Measurements from ENCODE around the gene SLC22A12.

Gene SLC22A12

GRCh38 chr11:64641596-64642417 lies 50.8 kb downstream of the SLC22A12 start:
- no peak for TF ChIP-seq POLR2A (IDR thresholded peaks at IDR 0.05; ENCODE audit: low read depth, low read length)
- DNase-seq (ENCODE audit: insufficient read length, low spot score) (no peak), FAIRE-seq (no peak)

- TF ChIP-seq POLR2A (IDR thresholded peaks at IDR 0.05; ENCODE audit: low read depth, low read length): no peak
- no peak for DNase-seq (ENCODE audit: insufficient read length, low spot score)
- FAIRE-seq: no peak
Measured at GRCh38 chr11:64642418-64642735, 51.4 kb downstream of the SLC22A12 start.

- no peak for TF ChIP-seq POLR2A (IDR thresholded peaks at IDR 0.05; ENCODE audit: low read depth, low read length)
- no peak for FAIRE-seq
- DNase-seq (ENCODE audit: insufficient read length, low spot score): no peak
Measured at GRCh38 chr11:64642871-64643255, 51.8 kb downstream of the SLC22A12 start.

GRCh38 chr11:64643256-64643881 lies 52.3 kb downstream of the SLC22A12 start:
- no peak for TF ChIP-seq POLR2A (IDR thresholded peaks at IDR 0.05; ENCODE audit: low read depth, low read length)
- FAIRE-seq (no peak), DNase-seq (ENCODE audit: insufficient read length, low spot score) (no peak)

- no peak for FAIRE-seq
- no peak for DNase-seq (ENCODE audit: insufficient read length, low spot score)
- TF ChIP-seq POLR2A (IDR thresholded peaks at IDR 0.05; ENCODE audit: low read depth, low read length): no peak
Measured at GRCh38 chr11:64643920-64644646, 53.1 kb downstream of the SLC22A12 start.

- DNase-seq (ENCODE audit: insufficient read length, low spot score) (no peak), FAIRE-seq (no peak)
- no peak for TF ChIP-seq POLR2A (IDR thresholded peaks at IDR 0.05; ENCODE audit: low read depth, low read length)
Measured at GRCh38 chr11:64644647-64645275, 53.7 kb downstream of the SLC22A12 start.

- DNase-seq (ENCODE audit: insufficient read length, low spot score): no peak
- no peak for FAIRE-seq
- TF ChIP-seq POLR2A (IDR thresholded peaks at IDR 0.05; ENCODE audit: low read depth, low read length): no peak
Measured at GRCh38 chr11:64647019-64647779, 56.2 kb downstream of the SLC22A12 start.

- TF ChIP-seq POLR2A (IDR thresholded peaks at IDR 0.05; ENCODE audit: low read depth, low read length): no peak
- FAIRE-seq (no peak), DNase-seq (ENCODE audit: insufficient read length, low spot score) (no peak)
Measured at GRCh38 chr11:64648551-64648950, 57.5 kb downstream of the SLC22A12 start.

- no peak for DNase-seq (ENCODE audit: insufficient read length, low spot score)
- TF ChIP-seq POLR2A (IDR thresholded peaks at IDR 0.05; ENCODE audit: low read depth, low read length): no peak
- no peak for FAIRE-seq
Measured at GRCh38 chr11:64649291-64649697, 58.3 kb downstream of the SLC22A12 start.

GRCh38 chr11:64650923-64651523 lies 60.0 kb downstream of the SLC22A12 start:
- no peak for TF ChIP-seq POLR2A (IDR thresholded peaks at IDR 0.05; ENCODE audit: low read depth, low read length)
- FAIRE-seq (no peak), DNase-seq (ENCODE audit: insufficient read length, low spot score) (peak; percentile 59)

All from H54 (cell line).